Lung (tissue), 12 donors: Measurements from ENCODE around the gene PCDH9. TPM values are rescaled to one million over a fixed set of nuclear protein-coding genes. Genes with fewer than 3 reads are reported as not detected.

Source experiments
- ATAC-seq: fragments of 200-7000 bp; cut with Tn5 transposase; one replicate; pipeline ENCODE4 v1.9.1; 2020; ENCODE audit warnings: moderate number of reproducible peaks; ENCODE audit not compliant: insufficient read depth, low FRiP score
- DNase-seq, 3 donors: peaks; one replicate each; pipeline ENCODE4 v3.0.0-alpha.2; 2013 to 2017
- H3K27ac ChIP-seq, 2 donors: one replicate each; pipeline ENCODE4 v1.5.1; 2013; ENCODE audit warnings: mild to moderate bottlenecking in 2 of 2, moderate library complexity in 2 of 2, control low read depth in 1 of 2, inconsistent platforms in 1 of 2, low read depth in 1 of 2, low read length in 1 of 2
- H3K27me3 ChIP-seq, 3 donors: one replicate each; pipeline ENCODE4 v1.5.1; 2013; ENCODE audit warnings: low read length in 2 of 3; ENCODE audit not compliant: control insufficient read depth in 3 of 3, insufficient read depth in 3 of 3
- H3K36me3 ChIP-seq, 4 donors: one replicate each; pipeline ENCODE4 v1.5.1; 2013; ENCODE audit warnings: low read length in 4 of 4, mild to moderate bottlenecking in 1 of 4, moderate library complexity in 1 of 4; ENCODE audit not compliant: control insufficient read depth in 4 of 4, insufficient read depth in 4 of 4
- H3K4me1 ChIP-seq, 5 donors: one replicate each; pipeline ENCODE4 v1.5.1; 2013; ENCODE audit warnings: low read length in 5 of 5, mild to moderate bottlenecking in 2 of 5, moderate library complexity in 1 of 5; ENCODE audit not compliant: control insufficient read depth in 5 of 5, insufficient read depth in 5 of 5
- H3K4me3 ChIP-seq: one replicate; pipeline ENCODE4 v1.5.1; 2013; ENCODE audit warnings: mild to moderate bottlenecking, control low read depth, moderate library complexity
- H3K9ac ChIP-seq, 2 donors: one replicate each; pipeline ENCODE4 v1.5.1; 2013; ENCODE audit warnings: low read length in 2 of 2, control low read depth in 1 of 2; ENCODE audit not compliant: insufficient read depth in 1 of 2
- H3K9me3 ChIP-seq, 4 donors: one replicate each; pipeline ENCODE4 v1.5.1; 2013; ENCODE audit warnings: low read length in 3 of 4, mild to moderate bottlenecking in 1 of 4, moderate library complexity in 1 of 4; ENCODE audit not compliant: control insufficient read depth in 4 of 4, insufficient read depth in 3 of 4
- WGBS, 2 donors: extraction: QIAGEN DNeasy Blood & Tissue Kit; methylation state at CpG; one replicate each; pipeline ENCODE4 v1.1.7; 2013; 5-methylcytosine and 5-hydroxymethylcytosine counted together
- polyA plus RNA-seq, 2 donors: library from polyadenylated mRNA; stranded (reverse); fragments of 200-250 nt; gene quantifications; one replicate each; pipeline ENCODE4 v1.2.1, GENCODE V29; 2013
- total RNA-seq, 2 donors: library from RNA; depleted of rRNA in 1 of 2; stranded (reverse); fragments of >200 nt in 1 of 2; gene quantifications; one replicate each; pipeline ENCODE4 v1.2.1, GENCODE V29; 2014 to 2021
- TF ChIP-seq, protein P1 (sequence below): IDR thresholded peaks from 2 replicates; pipeline ENCODE4 v1.5.1; 2012; ENCODE audit warnings: mild to moderate bottlenecking; ENCODE audit errors: control extremely low read depth, extremely low read depth
- donor health status: control.
- donor health status: control.
- donor health status: Bipolar disorder and iron deficiency.
- donor health status: healthy.
- donor health status: DM: yes; HTN: yes; CAD: no.

The PCDH9 gene
- total and polyA plus RNA-seq, 4 donors: 0.68 to 22.2 (median 4.1) TPM

DNA sequence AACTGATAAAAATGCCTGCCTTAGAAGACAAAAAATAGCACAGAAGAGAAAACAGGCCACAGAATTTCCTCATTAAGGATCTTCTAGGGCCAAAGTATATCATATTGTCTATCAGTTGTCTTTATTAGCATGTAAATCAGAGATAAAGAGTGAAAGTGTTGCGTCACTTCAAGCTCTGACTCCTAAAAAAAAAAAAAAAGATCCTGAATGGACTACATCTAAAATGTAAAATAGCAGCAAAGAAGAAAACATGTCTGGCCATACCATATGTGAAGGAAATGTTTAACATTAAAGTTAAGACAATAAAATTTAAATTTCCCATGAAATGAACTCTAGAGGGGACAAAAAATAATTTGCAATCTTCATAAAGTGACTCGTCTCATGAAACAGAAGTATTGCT lies 237.4 kb downstream of the PCDH9 start:
- TF ChIP-seq, protein P1, sequence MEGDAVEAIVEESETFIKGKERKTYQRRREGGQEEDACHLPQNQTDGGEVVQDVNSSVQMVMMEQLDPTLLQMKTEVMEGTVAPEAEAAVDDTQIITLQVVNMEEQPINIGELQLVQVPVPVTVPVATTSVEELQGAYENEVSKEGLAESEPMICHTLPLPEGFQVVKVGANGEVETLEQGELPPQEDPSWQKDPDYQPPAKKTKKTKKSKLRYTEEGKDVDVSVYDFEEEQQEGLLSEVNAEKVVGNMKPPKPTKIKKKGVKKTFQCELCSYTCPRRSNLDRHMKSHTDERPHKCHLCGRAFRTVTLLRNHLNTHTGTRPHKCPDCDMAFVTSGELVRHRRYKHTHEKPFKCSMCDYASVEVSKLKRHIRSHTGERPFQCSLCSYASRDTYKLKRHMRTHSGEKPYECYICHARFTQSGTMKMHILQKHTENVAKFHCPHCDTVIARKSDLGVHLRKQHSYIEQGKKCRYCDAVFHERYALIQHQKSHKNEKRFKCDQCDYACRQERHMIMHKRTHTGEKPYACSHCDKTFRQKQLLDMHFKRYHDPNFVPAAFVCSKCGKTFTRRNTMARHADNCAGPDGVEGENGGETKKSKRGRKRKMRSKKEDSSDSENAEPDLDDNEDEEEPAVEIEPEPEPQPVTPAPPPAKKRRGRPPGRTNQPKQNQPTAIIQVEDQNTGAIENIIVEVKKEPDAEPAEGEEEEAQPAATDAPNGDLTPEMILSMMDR: no peak
- ATAC-seq: no peak
- 46 to 91% methylated on average over 2 of the region's 2 CpGs for WGBS, 2 donors
- DNase-seq: no peak
- Histone ChIP-seq H3K9ac (no peak overlapping the region), H3K4me1 (peaks cover 0 to 1% (median 0%) of the 10 kb centered on the region in 5 donors), H3K27ac (no peak overlapping the region), H3K9me3 (no peaks in the 10 kb centered on the region), H3K36me3 (no peaks in the 10 kb centered on the region), H3K4me3 (no peak overlapping the region), H3K27me3 (no peaks in the 10 kb centered on the region)

DNA sequence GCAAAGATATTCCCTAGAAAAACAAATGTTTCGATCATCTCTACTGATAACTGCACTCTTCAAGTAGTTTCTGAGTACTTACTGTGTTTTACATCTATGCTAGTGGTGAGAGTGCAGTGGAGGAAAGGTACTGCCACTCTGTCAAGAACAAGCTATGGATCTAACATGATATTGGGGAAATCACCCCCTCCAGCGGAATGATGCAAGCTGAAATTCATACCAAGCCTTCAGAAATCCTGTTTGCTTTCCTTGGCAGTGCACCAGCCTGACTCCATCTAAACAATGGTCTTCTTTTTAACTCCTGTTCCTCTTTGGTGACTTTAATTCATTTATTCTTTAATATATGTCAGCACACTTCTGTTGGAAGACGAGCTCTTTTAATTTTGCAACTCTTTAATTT lies 238.0 kb downstream of the PCDH9 start:
- no peak overlapping the region for H3K4me3 ChIP-seq
- no peaks in the 10 kb centered on the region for H3K9me3 ChIP-seq
- DNase-seq: peak in 1 of 3 donors; percentile 17
- 70 to 77% methylated on average over 3 of the region's 3 CpGs for WGBS, 2 donors
- H3K9ac ChIP-seq: no peak overlapping the region
- TF ChIP-seq, protein P1: no peak
- H3K4me1 ChIP-seq: peaks cover 0 to 1% (median 0%) of the 10 kb centered on the region in 5 donors
- no peaks in the 10 kb centered on the region for H3K27me3 ChIP-seq
- ATAC-seq: no peak
- H3K27ac ChIP-seq: no peak overlapping the region
- H3K36me3 ChIP-seq: no peaks in the 10 kb centered on the region

DNA sequence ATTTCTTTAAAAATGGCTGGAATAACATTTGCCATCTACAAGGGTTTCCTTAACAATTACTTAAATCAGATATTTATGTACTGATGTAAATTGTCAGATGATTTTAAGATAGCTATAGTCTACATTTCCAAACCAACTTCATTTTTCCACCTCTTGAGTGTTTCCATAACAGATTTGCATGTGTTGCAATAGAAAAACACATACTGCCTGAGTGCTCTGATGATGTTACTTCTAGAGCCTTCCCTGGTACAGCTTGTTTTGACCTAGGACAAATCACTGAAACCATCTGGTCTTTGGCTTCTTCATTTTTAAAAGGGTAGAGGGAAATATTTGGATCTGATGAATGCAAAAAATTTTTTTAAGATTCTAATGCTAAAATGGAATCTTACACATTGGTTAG lies 245.9 kb downstream of the PCDH9 start:
- no peak overlapping the region for H3K27ac ChIP-seq
- no peak for ATAC-seq
- H3K4me1 ChIP-seq: no peaks in the 10 kb centered on the region
- no peak overlapping the region for H3K4me3 ChIP-seq
- H3K9me3 ChIP-seq: no peaks in the 10 kb centered on the region
- no peaks in the 10 kb centered on the region for H3K27me3 ChIP-seq
- DNase-seq: no peak
- TF ChIP-seq, protein P1: no peak
- no peak overlapping the region for H3K9ac ChIP-seq
- H3K36me3 ChIP-seq: no peaks in the 10 kb centered on the region

DNA sequence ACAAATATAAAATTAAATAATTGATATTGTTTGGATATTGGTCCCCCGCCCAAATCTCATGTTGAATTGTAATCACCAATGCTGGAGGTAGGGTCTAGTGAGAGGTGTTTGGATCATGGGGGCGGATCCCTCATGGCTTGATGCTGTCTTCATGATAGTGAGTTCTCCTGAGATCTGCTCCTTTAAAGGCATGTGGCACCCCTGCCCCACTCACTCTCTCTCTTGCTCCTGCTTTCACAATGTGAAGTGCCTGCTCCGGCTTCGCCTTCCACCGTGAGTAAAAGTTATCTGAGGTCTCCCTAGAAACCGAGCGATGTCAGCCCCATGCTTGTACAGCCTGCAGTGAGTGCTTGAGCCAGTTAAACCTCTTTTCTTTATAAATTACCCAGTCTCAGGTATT lies 248.2 kb downstream of the PCDH9 start:
- H3K27me3 ChIP-seq: no peaks in the 10 kb centered on the region
- DNase-seq: no peak
- H3K9ac ChIP-seq: no peak overlapping the region
- no peaks in the 10 kb centered on the region for H3K9me3 ChIP-seq
- TF ChIP-seq, protein P1: no peak
- WGBS, 2 donors: 93 to 96% methylated on average over 7 of the region's 7 CpGs
- H3K4me3 ChIP-seq: no peak overlapping the region
- no peaks in the 10 kb centered on the region for H3K36me3 ChIP-seq
- no peak for ATAC-seq
- no peaks in the 10 kb centered on the region for H3K4me1 ChIP-seq
- no peak overlapping the region for H3K27ac ChIP-seq
